B cell (primary cell): ENCODE data around the gene PANX3. TPM values are rescaled to one million over a fixed set of nuclear protein-coding genes. Genes with fewer than 3 reads are reported as not detected.

Source experiments
- ATAC-seq: fragments of 200-7000 bp; cut with Tn5 transposase; one replicate; pipeline ENCODE4 v1.10.0; 2021; ENCODE audit warnings: low read depth, mild to moderate bottlenecking, moderate number of reproducible peaks, moderate library complexity
- CTCF ChIA-PET: fragments of 350-600 bp; sonication (Branson Sonifier 250); formaldehyde crosslinking; loops from one replicate; lab custom pipeline; 2021; ENCODE audit warnings: antibody characterized with exemption, inconsistent platforms; lab: Charles Lee
- POLR2A ChIA-PET: fragments of 350-600 bp; sonication (Branson Sonifier 250); formaldehyde crosslinking; loops from one replicate; lab custom pipeline; 2021; ENCODE audit warnings: antibody characterized with exemption; lab: Charles Lee
- DNase-seq: peaks from one replicate; pipeline ENCODE4 v3.0.0; 2013
- H2AFZ ChIP-seq: 2 replicates; pipeline ENCODE4 v1.6.1; 2012; ENCODE audit warnings: mild to moderate bottlenecking, low read depth, low read length; ENCODE audit not compliant: insufficient read depth, poor library complexity, severe bottlenecking
- H3K27ac ChIP-seq, 2 donors: 1 replicate in 1 of 2; 2 replicates in 1 of 2; pipeline ENCODE4 v1.5.1; 2012 to 2013; ENCODE audit warnings: low read length in 2 of 2, mild to moderate bottlenecking in 2 of 2, moderate library complexity in 1 of 2
- H3K27me3 ChIP-seq, 4 experiments: fragments of 200-600 bp in 1 of 4; sonication (generic) in 1 of 4; replicated peaks in 1 of 4; 1 replicate in 2 of 4; 2 replicates in 2 of 4; pipeline versions ENCODE4 v1.6.1 to v1.7.0; 2013 to 2016; ENCODE audit warnings: low read length in 3 of 4, mild to moderate bottlenecking in 2 of 4, mixed read lengths in 1 of 4, moderate library complexity in 1 of 4; ENCODE audit not compliant: insufficient read depth in 4 of 4, control insufficient read depth in 3 of 4; ENCODE audit errors: control extremely low read depth in 1 of 4
- H3K36me3 ChIP-seq, 2 experiments: replicated peaks in 1 of 2; 1 replicate in 1 of 2; 2 replicates in 1 of 2; pipeline versions ENCODE4 v1.6.1 to v1.7.1; 2013; ENCODE audit warnings: low read length in 1 of 2; ENCODE audit not compliant: insufficient read depth in 2 of 2, control insufficient read depth in 1 of 2; ENCODE audit errors: control extremely low read depth in 1 of 2, extremely low read depth in 1 of 2
- H3K4me1 ChIP-seq, 2 donors: fragments of 200-600 bp in 1 of 2; sonication (generic) in 1 of 2; 1 replicate in 1 of 2; 2 replicates in 1 of 2; pipeline versions ENCODE4 v1.5.1 to v1.6.1; 2013 to 2017; ENCODE audit warnings: low read length in 2 of 2; ENCODE audit not compliant: control insufficient read depth in 2 of 2, insufficient read depth in 2 of 2
- H3K4me2 ChIP-seq: replicated peaks from 2 replicates; pipeline ENCODE3; 2012; ENCODE audit warnings: mild to moderate bottlenecking, low read depth, low read length; ENCODE audit not compliant: poor library complexity, severe bottlenecking
- H3K4me3 ChIP-seq, 5 experiments: fragments of 200-600 bp in 1 of 5; sonication (generic) in 1 of 5; 1 replicate in 3 of 5; 2 replicates in 2 of 5; pipeline versions ENCODE4 v1.5.1 to v1.7.0; 2011 to 2016; ENCODE audit warnings: low read length in 4 of 5, mild to moderate bottlenecking in 4 of 5, low read depth in 2 of 5, control low read depth in 1 of 5, moderate library complexity in 1 of 5; ENCODE audit not compliant: insufficient read depth in 1 of 5; ENCODE audit errors: control extremely low read depth in 1 of 5, extremely low read depth in 1 of 5
- H3K79me2 ChIP-seq: fragments of 200-600 bp; sonication (generic); one replicate; pipeline ENCODE4 v1.6.0; 2016; ENCODE audit warnings: low read length; ENCODE audit not compliant: control insufficient read depth, insufficient read depth
- H3K9ac ChIP-seq: fragments of 200-600 bp; sonication (generic); 2 replicates; pipeline ENCODE4 v1.6.1; 2017; ENCODE audit warnings: mild to moderate bottlenecking, low read length, moderate library complexity
- H3K9me3 ChIP-seq, 3 donors: one replicate each; pipeline versions ENCODE4 v1.6.1 to v1.7.1; 2013; ENCODE audit warnings: low read length in 2 of 3; ENCODE audit not compliant: control insufficient read depth in 2 of 3, insufficient read depth in 1 of 3; ENCODE audit errors: control extremely low read depth in 1 of 3
- H4K20me1 ChIP-seq: 2 replicates; pipeline ENCODE4 v1.6.0; 2012; ENCODE audit warnings: mild to moderate bottlenecking, low read length; ENCODE audit not compliant: insufficient read depth, control insufficient read depth, poor library complexity, severe bottlenecking
- H3K27ac Mint-ChIP-seq: one replicate; pipeline ENCODE4 v1.8.0; 2021; ENCODE audit warnings: mixed read lengths
- H3K27me3 Mint-ChIP-seq: one replicate; pipeline ENCODE4 v1.8.0; 2021; ENCODE audit warnings: mixed read lengths
- H3K4me1 Mint-ChIP-seq: one replicate; pipeline ENCODE4 v1.8.0; 2021; ENCODE audit warnings: mixed read lengths
- H3K4me3 Mint-ChIP-seq: one replicate; pipeline ENCODE4 v1.8.0; 2021; ENCODE audit warnings: mixed read lengths
- H3K9me3 Mint-ChIP-seq: one replicate; pipeline ENCODE4 v1.8.0; 2022; ENCODE audit warnings: mixed read lengths; ENCODE audit not compliant: insufficient read depth
- CTCF ChIP-seq: fragments of 200-600 bp; IDR thresholded peaks from one replicate; pipeline ENCODE4 v1.8.0; 2022; ENCODE audit warnings: antibody characterized with exemption, mild to moderate bottlenecking
- EZH2 ChIP-seq: IDR thresholded peaks from 2 replicates; pipeline ENCODE4 v1.6.1; 2012; ENCODE audit warnings: borderline replicate concordance, low read depth, mild to moderate bottlenecking, moderate library complexity, low read length; ENCODE audit not compliant: insufficient read depth, poor library complexity, severe bottlenecking
- whole genome bisulfite sequencing: methylation state at CpG from one replicate; pipeline ENCODE4 v1.1.5; 2013; ENCODE audit warnings: missing lambda C conversion rate; ENCODE audit not compliant: insufficient coverage; 5-methylcytosine and 5-hydroxymethylcytosine counted together
- intact Hi-C: fragments of 100-400 bp; cut with micrococcal nuclease; formaldehyde crosslinking; loops from one replicate; pipeline ENCODE4 v1.10.0; 2022
- polyA plus RNA-seq: library from polyadenylated mRNA; depleted of rRNA; stranded (reverse); fragments of >200 nt; gene quantifications from 2 replicates; pipeline ENCODE4 v1.2.3, GENCODE V29; 2012
- total RNA-seq, 2 donors: library from RNA; stranded (reverse); fragments of 120-200 nt in 1 of 2; gene quantifications; 1 replicate in 1 of 2; 2 replicates in 1 of 2; pipeline versions ENCODE4 v1.2.3 to v1.2.4, GENCODE V29; 2013 to 2022

The PANX3 gene
- total and polyA plus RNA-seq, 2 donors (not counting 1 experiment from before 2014, with no cell fraction given), result not detected

GRCh38 chr11:124662106-124662505 is 50.9 kb downstream of the PANX3 start:
- H3K27me3 ChIP-seq, result no peaks in the 10 kb centered on the region
- no peak for ATAC-seq
- H3K4me3 Mint-ChIP-seq, result no peak overlapping the region
- WGBS, result 94% methylated on average over 4 of the region's 4 CpGs
- no peak overlapping the region for H3K9ac ChIP-seq
- H3K4me2 ChIP-seq, result no peak overlapping the region
- H4K20me1 ChIP-seq, result no peaks in the 10 kb centered on the region
- intact Hi-C loops, result no loop called here
- no peaks in the 10 kb centered on the region for H3K4me1 Mint-ChIP-seq
- no peaks in the 10 kb centered on the region for H3K9me3 ChIP-seq
- no peak for DNase-seq
- CTCF ChIA-PET, result interaction anchor here (1.0 to 1.1 kb wide), 2 partner anchors 18 to 99 kb away, joined by 3 to 5 read pairs; no protein-coding TSS in a partner anchor
- H3K9me3 Mint-ChIP-seq, result no peaks in the 10 kb centered on the region
- no peak overlapping the region for H3K27ac ChIP-seq
- H2AFZ ChIP-seq, result no peak overlapping the region
- POLR2A ChIA-PET, result no interaction called here
- no peaks in the 10 kb centered on the region for H3K4me1 ChIP-seq
- H3K36me3 ChIP-seq, result peaks cover 0 to 3% of the 10 kb centered on the region in 2 experiments
- no peaks in the 10 kb centered on the region for H3K79me2 ChIP-seq
- H3K4me3 ChIP-seq, result no peak overlapping the region
- no peaks in the 10 kb centered on the region for H3K27me3 Mint-ChIP-seq
- no peak overlapping the region for H3K27ac Mint-ChIP-seq
- no peak for TF ChIP-seq EZH2
- no peak for TF ChIP-seq CTCF

GRCh38 chr11:124663861-124664260 is 52.6 kb downstream of the PANX3 start:
- H4K20me1 ChIP-seq, result no peaks in the 10 kb centered on the region
- Mint-ChIP-seq H3K27me3 (no peaks in the 10 kb centered on the region), H3K27ac (no peak overlapping the region), H3K4me3 (no peak overlapping the region), H3K9me3 (no peaks in the 10 kb centered on the region), H3K4me1 (no peaks in the 10 kb centered on the region)
- DNase-seq (no peak), ATAC-seq (no peak)
- no peak overlapping the region for H3K4me2 ChIP-seq
- POLR2A ChIA-PET, result no interaction called here
- H3K9ac ChIP-seq, result no peak overlapping the region
- no peak overlapping the region for H3K27ac ChIP-seq
- H2AFZ ChIP-seq, result no peak overlapping the region
- H3K4me3 ChIP-seq, result no peak overlapping the region
- H3K79me2 ChIP-seq, result no peaks in the 10 kb centered on the region
- H3K36me3 ChIP-seq, result no peaks in the 10 kb centered on the region
- no peak for TF ChIP-seq EZH2
- no peak for TF ChIP-seq CTCF
- intact Hi-C loops, result no loop called here
- WGBS, result no CpG with 5 or more reads among the region's 2 CpGs
- no peaks in the 10 kb centered on the region for H3K9me3 ChIP-seq
- no peaks in the 10 kb centered on the region for H3K27me3 ChIP-seq
- H3K4me1 ChIP-seq, result no peaks in the 10 kb centered on the region
- CTCF ChIA-PET, result interaction anchor here (0.6 to 2.1 kb wide), 5 partner anchors 99 to 203 kb away, joined by 3 to 7 read pairs (median 4); no protein-coding TSS in a partner anchor
